ENCODE measurements around the gene KMT2B.

Gene KMT2B

DNA sequence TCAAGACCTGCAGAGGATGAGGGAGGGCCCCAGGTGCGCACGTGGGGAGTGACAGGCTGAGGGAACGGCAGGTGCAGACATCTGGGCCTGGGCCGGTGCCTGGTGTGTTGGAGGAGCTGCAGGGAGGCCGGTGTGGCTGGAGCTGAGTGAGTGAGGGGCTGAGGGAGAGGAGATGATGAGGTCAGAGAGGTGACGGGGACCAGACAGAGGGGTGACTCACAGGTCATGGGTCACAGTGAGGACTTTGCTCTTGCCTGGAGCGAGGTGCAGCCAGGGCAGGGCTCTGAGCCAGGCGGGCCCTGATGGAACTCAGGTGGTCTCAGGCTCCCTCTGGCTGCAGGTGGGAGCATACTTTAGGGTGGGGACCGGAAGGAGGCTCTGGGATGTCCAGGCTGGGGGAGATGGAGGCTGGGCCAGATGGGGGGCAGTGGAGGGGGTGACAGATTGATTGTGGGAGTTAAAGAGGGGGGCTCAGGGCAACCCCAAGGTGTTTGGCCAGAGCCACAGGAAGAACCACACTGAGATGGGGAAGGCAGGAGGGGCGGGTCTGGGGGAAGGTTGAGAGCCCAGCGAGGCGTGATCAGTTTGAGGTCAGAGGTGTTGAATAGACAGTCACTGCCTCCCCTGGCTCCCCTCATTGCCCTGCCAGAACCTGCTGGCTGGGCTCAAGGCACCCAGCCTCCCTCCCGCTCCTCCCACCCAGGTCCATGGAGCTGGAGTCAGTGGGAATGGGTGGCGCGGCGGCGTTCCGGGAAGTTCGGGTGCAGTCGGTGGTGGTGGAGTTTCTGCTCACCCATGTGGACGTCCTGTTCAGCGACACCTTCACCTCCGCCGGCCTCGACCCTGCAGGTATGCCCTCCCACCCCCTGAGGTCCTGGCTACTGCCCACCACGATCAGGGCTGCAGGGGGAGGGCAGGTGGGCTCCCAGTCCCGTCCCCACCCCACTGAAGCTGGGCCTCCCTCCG lies 65.9 kb downstream of the KMT2B start:
- no peak overlapping the region for H3K4me3 ChIP-seq (ENCODE audit: low read depth, low read length)
- TF ChIP-seq, protein P1, sequence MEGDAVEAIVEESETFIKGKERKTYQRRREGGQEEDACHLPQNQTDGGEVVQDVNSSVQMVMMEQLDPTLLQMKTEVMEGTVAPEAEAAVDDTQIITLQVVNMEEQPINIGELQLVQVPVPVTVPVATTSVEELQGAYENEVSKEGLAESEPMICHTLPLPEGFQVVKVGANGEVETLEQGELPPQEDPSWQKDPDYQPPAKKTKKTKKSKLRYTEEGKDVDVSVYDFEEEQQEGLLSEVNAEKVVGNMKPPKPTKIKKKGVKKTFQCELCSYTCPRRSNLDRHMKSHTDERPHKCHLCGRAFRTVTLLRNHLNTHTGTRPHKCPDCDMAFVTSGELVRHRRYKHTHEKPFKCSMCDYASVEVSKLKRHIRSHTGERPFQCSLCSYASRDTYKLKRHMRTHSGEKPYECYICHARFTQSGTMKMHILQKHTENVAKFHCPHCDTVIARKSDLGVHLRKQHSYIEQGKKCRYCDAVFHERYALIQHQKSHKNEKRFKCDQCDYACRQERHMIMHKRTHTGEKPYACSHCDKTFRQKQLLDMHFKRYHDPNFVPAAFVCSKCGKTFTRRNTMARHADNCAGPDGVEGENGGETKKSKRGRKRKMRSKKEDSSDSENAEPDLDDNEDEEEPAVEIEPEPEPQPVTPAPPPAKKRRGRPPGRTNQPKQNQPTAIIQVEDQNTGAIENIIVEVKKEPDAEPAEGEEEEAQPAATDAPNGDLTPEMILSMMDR (IDR thresholded peaks at IDR 0.05; ENCODE audit: low read depth, low read length, missing control alignments), result no peak
- DNase-seq (ENCODE audit: low read depth), result no peak

DNA sequence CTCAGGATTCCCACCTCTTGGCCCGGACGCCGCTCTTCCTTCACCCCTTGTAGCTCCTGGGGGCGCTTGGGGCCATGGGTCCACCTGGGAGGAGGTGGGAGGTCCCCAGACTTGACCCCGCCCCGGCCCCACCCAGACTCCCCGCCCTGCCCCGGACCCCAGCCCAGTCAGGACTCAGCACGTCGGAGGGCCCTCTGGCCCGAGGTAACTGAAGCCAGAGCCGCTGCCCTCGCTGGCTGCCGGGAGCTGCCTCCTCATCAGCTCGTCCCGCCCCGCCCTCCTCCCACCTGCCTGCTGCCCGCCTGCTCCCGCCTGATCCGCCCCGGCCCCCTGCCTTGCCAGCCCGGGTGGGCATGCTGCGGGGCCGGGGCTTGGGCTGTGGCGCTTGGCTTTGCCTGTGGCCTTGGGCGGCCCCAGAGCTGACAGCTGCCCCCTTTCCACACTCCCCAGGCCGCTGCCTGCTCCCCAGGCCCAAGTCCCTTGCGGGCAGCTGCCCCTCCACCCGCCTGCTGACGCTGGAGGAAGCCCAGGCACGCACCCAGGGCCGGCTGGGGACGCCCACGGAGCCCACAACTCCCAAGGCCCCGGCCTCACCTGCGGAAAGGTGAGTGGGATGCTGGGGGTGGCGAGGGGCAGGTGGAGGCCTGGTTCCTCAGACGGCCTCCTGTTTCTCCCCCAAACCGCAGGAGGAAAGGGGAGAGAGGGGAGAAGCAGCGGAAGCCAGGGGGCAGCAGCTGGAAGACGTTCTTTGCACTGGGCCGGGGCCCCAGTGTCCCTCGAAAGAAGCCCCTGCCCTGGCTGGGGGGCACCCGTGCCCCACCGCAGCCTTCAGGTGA lies 66.9 kb downstream of the KMT2B start:
- DNase-seq (ENCODE audit: low read depth), result no peak
- TF ChIP-seq, protein P1 (IDR thresholded peaks at IDR 0.05; ENCODE audit: low read depth, low read length, missing control alignments), result no peak
- H3K4me3 ChIP-seq (ENCODE audit: low read depth, low read length), result no peak overlapping the region

DNA sequence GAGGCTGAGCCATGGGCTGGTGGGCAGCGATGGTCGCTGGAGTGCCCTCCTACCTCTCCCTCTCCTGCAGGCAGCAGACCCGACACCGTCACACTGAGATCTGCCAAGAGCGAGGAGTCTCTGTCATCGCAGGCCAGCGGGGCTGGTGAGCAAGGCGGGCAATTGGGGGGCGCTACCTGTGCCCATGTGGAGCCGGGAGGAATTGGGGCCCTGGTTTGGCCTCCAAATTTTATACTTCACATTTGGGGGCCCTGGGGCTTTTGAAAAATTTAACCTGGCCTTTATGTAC lies 67.5 kb downstream of the KMT2B start:
- DNase-seq (ENCODE audit: low read depth), result no peak
- no peak overlapping the region for H3K4me3 ChIP-seq (ENCODE audit: low read depth, low read length)
- TF ChIP-seq, protein P1 (IDR thresholded peaks at IDR 0.05; ENCODE audit: low read depth, low read length, missing control alignments), result no peak

DNA sequence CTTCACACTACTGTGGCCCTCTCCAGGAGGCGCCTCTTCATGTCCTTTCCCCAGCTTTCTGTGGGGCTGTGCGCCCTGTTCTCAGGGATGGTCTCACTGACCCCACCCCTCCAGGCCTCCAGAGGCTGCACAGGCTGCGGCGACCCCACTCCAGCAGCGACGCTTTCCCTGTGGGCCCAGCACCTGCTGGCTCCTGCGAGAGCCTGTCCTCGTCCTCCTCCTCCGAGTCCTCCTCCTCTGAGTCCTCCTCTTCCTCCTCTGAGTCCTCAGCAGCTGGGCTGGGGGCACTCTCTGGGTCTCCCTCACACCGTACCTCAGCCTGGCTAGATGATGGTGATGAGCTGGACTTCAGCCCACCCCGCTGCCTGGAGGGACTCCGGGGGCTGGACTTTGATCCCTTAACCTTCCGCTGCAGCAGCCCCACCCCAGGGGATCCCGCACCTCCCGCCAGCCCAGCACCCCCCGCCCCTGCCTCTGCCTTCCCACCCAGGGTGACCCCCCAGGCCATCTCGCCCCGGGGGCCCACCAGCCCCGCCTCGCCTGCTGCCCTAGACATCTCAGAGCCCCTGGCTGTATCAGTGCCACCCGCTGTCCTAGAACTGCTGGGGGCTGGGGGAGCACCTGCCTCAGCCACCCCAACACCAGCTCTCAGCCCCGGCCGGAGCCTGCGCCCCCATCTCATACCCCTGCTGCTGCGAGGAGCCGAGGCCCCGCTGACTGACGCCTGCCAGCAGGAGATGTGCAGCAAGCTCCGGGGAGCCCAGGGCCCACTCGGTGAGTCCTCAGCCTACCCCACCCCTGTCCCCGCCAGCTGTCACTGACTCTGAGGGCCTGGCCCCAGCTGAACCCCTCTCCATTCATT lies 68.7 kb downstream of the KMT2B start:
- no peak for DNase-seq (ENCODE audit: low read depth)
- TF ChIP-seq, protein P1 (IDR thresholded peaks at IDR 0.05; ENCODE audit: low read depth, low read length, missing control alignments), result no peak
- no peak overlapping the region for H3K4me3 ChIP-seq (ENCODE audit: low read depth, low read length)

DNA sequence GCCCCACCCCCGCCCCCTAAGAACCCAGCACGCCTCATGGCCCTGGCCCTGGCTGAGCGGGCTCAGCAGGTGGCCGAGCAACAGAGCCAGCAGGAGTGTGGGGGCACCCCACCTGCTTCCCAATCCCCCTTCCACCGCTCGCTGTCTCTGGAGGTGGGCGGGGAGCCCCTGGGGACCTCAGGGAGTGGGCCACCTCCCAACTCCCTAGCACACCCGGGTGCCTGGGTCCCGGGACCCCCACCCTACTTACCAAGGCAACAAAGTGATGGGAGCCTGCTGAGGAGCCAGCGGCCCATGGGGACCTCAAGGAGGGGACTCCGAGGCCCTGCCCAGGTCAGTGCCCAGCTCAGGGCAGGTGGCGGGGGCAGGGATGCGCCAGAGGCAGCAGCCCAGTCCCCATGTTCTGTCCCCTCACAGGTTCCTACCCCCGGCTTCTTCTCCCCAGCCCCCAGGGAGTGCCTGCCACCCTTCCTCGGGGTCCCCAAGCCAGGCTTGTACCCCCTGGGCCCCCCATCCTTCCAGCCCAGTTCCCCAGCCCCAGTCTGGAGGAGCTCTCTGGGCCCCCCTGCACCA lies 69.5 kb downstream of the KMT2B start:
- H3K4me3 ChIP-seq (ENCODE audit: low read depth, low read length), result no peak overlapping the region
- TF ChIP-seq, protein P1 (IDR thresholded peaks at IDR 0.05; ENCODE audit: low read depth, low read length, missing control alignments), result no peak
- DNase-seq (ENCODE audit: low read depth), result no peak
